B cell (primary cell): ENCODE results near the gene KIAA0586. TPM values are rescaled to one million over a fixed set of nuclear protein-coding genes. Genes with fewer than 3 reads are reported as not detected.

Experiments used
- ATAC-seq: fragments of 200-7000 bp; cut with Tn5 transposase; one replicate; pipeline ENCODE4 v1.10.0; 2021; ENCODE audit warnings: low read depth, mild to moderate bottlenecking, moderate number of reproducible peaks, moderate library complexity
- CTCF ChIA-PET: fragments of 350-600 bp; sonication (Branson Sonifier 250); formaldehyde crosslinking; loops from one replicate; lab custom pipeline; 2021; ENCODE audit warnings: antibody characterized with exemption, inconsistent platforms; lab: Charles Lee
- POLR2A ChIA-PET: fragments of 350-600 bp; sonication (Branson Sonifier 250); formaldehyde crosslinking; loops from one replicate; lab custom pipeline; 2021; ENCODE audit warnings: antibody characterized with exemption; lab: Charles Lee
- DNase-seq: peaks from one replicate; pipeline ENCODE4 v3.0.0; 2013
- H2AFZ ChIP-seq: 2 replicates; pipeline ENCODE4 v1.6.1; 2012; ENCODE audit warnings: mild to moderate bottlenecking, low read depth, low read length; ENCODE audit not compliant: insufficient read depth, poor library complexity, severe bottlenecking
- H3K27ac ChIP-seq, 2 donors: 1 replicate in 1 of 2; 2 replicates in 1 of 2; pipeline ENCODE4 v1.5.1; 2012 to 2013; ENCODE audit warnings: low read length in 2 of 2, mild to moderate bottlenecking in 2 of 2, moderate library complexity in 1 of 2
- H3K27me3 ChIP-seq, 4 experiments: fragments of 200-600 bp in 1 of 4; sonication (generic) in 1 of 4; replicated peaks in 1 of 4; 1 replicate in 2 of 4; 2 replicates in 2 of 4; pipeline versions ENCODE4 v1.6.1 to v1.7.0; 2013 to 2016; ENCODE audit warnings: low read length in 3 of 4, mild to moderate bottlenecking in 2 of 4, mixed read lengths in 1 of 4, moderate library complexity in 1 of 4; ENCODE audit not compliant: insufficient read depth in 4 of 4, control insufficient read depth in 3 of 4; ENCODE audit errors: control extremely low read depth in 1 of 4
- H3K36me3 ChIP-seq, 2 experiments: replicated peaks in 1 of 2; 1 replicate in 1 of 2; 2 replicates in 1 of 2; pipeline versions ENCODE4 v1.6.1 to v1.7.1; 2013; ENCODE audit warnings: low read length in 1 of 2; ENCODE audit not compliant: insufficient read depth in 2 of 2, control insufficient read depth in 1 of 2; ENCODE audit errors: control extremely low read depth in 1 of 2, extremely low read depth in 1 of 2
- H3K4me1 ChIP-seq, 2 donors: fragments of 200-600 bp in 1 of 2; sonication (generic) in 1 of 2; 1 replicate in 1 of 2; 2 replicates in 1 of 2; pipeline versions ENCODE4 v1.5.1 to v1.6.1; 2013 to 2017; ENCODE audit warnings: low read length in 2 of 2; ENCODE audit not compliant: control insufficient read depth in 2 of 2, insufficient read depth in 2 of 2
- H3K4me2 ChIP-seq: replicated peaks from 2 replicates; pipeline ENCODE3; 2012; ENCODE audit warnings: mild to moderate bottlenecking, low read depth, low read length; ENCODE audit not compliant: poor library complexity, severe bottlenecking
- H3K4me3 ChIP-seq, 5 experiments: fragments of 200-600 bp in 1 of 5; sonication (generic) in 1 of 5; 1 replicate in 3 of 5; 2 replicates in 2 of 5; pipeline versions ENCODE4 v1.5.1 to v1.7.0; 2011 to 2016; ENCODE audit warnings: low read length in 4 of 5, mild to moderate bottlenecking in 4 of 5, low read depth in 2 of 5, control low read depth in 1 of 5, moderate library complexity in 1 of 5; ENCODE audit not compliant: insufficient read depth in 1 of 5; ENCODE audit errors: control extremely low read depth in 1 of 5, extremely low read depth in 1 of 5
- H3K79me2 ChIP-seq: fragments of 200-600 bp; sonication (generic); one replicate; pipeline ENCODE4 v1.6.0; 2016; ENCODE audit warnings: low read length; ENCODE audit not compliant: control insufficient read depth, insufficient read depth
- H3K9ac ChIP-seq: fragments of 200-600 bp; sonication (generic); 2 replicates; pipeline ENCODE4 v1.6.1; 2017; ENCODE audit warnings: mild to moderate bottlenecking, low read length, moderate library complexity
- H3K9me3 ChIP-seq, 3 donors: one replicate each; pipeline versions ENCODE4 v1.6.1 to v1.7.1; 2013; ENCODE audit warnings: low read length in 2 of 3; ENCODE audit not compliant: control insufficient read depth in 2 of 3, insufficient read depth in 1 of 3; ENCODE audit errors: control extremely low read depth in 1 of 3
- H4K20me1 ChIP-seq: 2 replicates; pipeline ENCODE4 v1.6.0; 2012; ENCODE audit warnings: mild to moderate bottlenecking, low read length; ENCODE audit not compliant: insufficient read depth, control insufficient read depth, poor library complexity, severe bottlenecking
- H3K27ac Mint-ChIP-seq: one replicate; pipeline ENCODE4 v1.8.0; 2021; ENCODE audit warnings: mixed read lengths
- H3K27me3 Mint-ChIP-seq: one replicate; pipeline ENCODE4 v1.8.0; 2021; ENCODE audit warnings: mixed read lengths
- H3K4me1 Mint-ChIP-seq: one replicate; pipeline ENCODE4 v1.8.0; 2021; ENCODE audit warnings: mixed read lengths
- H3K4me3 Mint-ChIP-seq: one replicate; pipeline ENCODE4 v1.8.0; 2021; ENCODE audit warnings: mixed read lengths
- H3K9me3 Mint-ChIP-seq: one replicate; pipeline ENCODE4 v1.8.0; 2022; ENCODE audit warnings: mixed read lengths; ENCODE audit not compliant: insufficient read depth
- CTCF ChIP-seq: fragments of 200-600 bp; IDR thresholded peaks from one replicate; pipeline ENCODE4 v1.8.0; 2022; ENCODE audit warnings: antibody characterized with exemption, mild to moderate bottlenecking
- EZH2 ChIP-seq: IDR thresholded peaks from 2 replicates; pipeline ENCODE4 v1.6.1; 2012; ENCODE audit warnings: borderline replicate concordance, low read depth, mild to moderate bottlenecking, moderate library complexity, low read length; ENCODE audit not compliant: insufficient read depth, poor library complexity, severe bottlenecking
- WGBS: methylation state at CpG from one replicate; pipeline ENCODE4 v1.1.5; 2013; ENCODE audit warnings: missing lambda C conversion rate; ENCODE audit not compliant: insufficient coverage; 5-methylcytosine and 5-hydroxymethylcytosine counted together
- intact Hi-C: fragments of 100-400 bp; cut with micrococcal nuclease; formaldehyde crosslinking; loops from one replicate; pipeline ENCODE4 v1.10.0; 2022
- polyA plus RNA-seq: library from polyadenylated mRNA; depleted of rRNA; stranded (reverse); fragments of >200 nt; gene quantifications from 2 replicates; pipeline ENCODE4 v1.2.3, GENCODE V29; 2012
- total RNA-seq, 2 donors: library from RNA; stranded (reverse); fragments of 120-200 nt in 1 of 2; gene quantifications; 1 replicate in 1 of 2; 2 replicates in 1 of 2; pipeline versions ENCODE4 v1.2.3 to v1.2.4, GENCODE V29; 2013 to 2022

KIAA0586 gene
- total and polyA plus RNA-seq, 2 donors (not counting 1 experiment from before 2014, with no cell fraction given): 12.2 to 27.5 TPM

GRCh38 chr14:58439476-58439875 is 12.0 kb downstream of the KIAA0586 start:
- peaks cover 10% of the 10 kb centered on the region for H3K79me2 ChIP-seq
- H3K36me3 ChIP-seq: peaks cover 0 to 45% of the 10 kb centered on the region in 2 experiments
- ChIA-PET POLR2A (no interaction called here), CTCF (no interaction called here)
- no peak overlapping the region for H3K4me2 ChIP-seq
- no peak overlapping the region for H3K4me3 ChIP-seq
- TF ChIP-seq CTCF (no peak), EZH2 (no peak)
- H3K4me1 Mint-ChIP-seq: no peaks in the 10 kb centered on the region
- H2AFZ ChIP-seq: no peak overlapping the region
- no peak overlapping the region for H3K9ac ChIP-seq
- H4K20me1 ChIP-seq: no peaks in the 10 kb centered on the region
- H3K4me3 Mint-ChIP-seq: no peak overlapping the region
- DNase-seq: no peak
- H3K4me1 ChIP-seq: no peaks in the 10 kb centered on the region
- no peak overlapping the region for H3K27ac Mint-ChIP-seq
- no peak for ATAC-seq
- WGBS: 67% methylated on average over 1 of the region's 5 CpGs
- no peaks in the 10 kb centered on the region for H3K9me3 Mint-ChIP-seq
- no peak overlapping the region for H3K27ac ChIP-seq
- H3K27me3 ChIP-seq: no peaks in the 10 kb centered on the region
- intact Hi-C loops: no loop called here
- H3K27me3 Mint-ChIP-seq: no peaks in the 10 kb centered on the region
- H3K9me3 ChIP-seq: no peaks in the 10 kb centered on the region

- Histone ChIP-seq H3K36me3 (peaks cover 7 to 41% of the 10 kb centered on the region in 2 experiments), H4K20me1 (no peaks in the 10 kb centered on the region), H3K9me3 (no peaks in the 10 kb centered on the region), H3K4me3 (no peak overlapping the region), H3K9ac (no peak overlapping the region), H2AFZ (no peak overlapping the region), H3K4me1 (no peaks in the 10 kb centered on the region), H3K4me2 (no peak overlapping the region), H3K27me3 (no peaks in the 10 kb centered on the region), H3K27ac (no peak overlapping the region), H3K79me2 (no peaks in the 10 kb centered on the region)
- no peak overlapping the region for H3K27ac Mint-ChIP-seq
- ATAC-seq (no peak), DNase-seq (no peak)
- H3K27me3 Mint-ChIP-seq: no peaks in the 10 kb centered on the region
- H3K4me1 Mint-ChIP-seq: no peaks in the 10 kb centered on the region
- intact Hi-C loops: no loop called here
- TF ChIP-seq EZH2 (no peak), CTCF (no peak)
- no peak overlapping the region for H3K4me3 Mint-ChIP-seq
- H3K9me3 Mint-ChIP-seq: no peaks in the 10 kb centered on the region
- CTCF ChIA-PET: no interaction called here
- POLR2A ChIA-PET: no interaction called here
- WGBS: 83% methylated on average over 1 of the region's 5 CpGs
Observed at GRCh38 chr14:58444627-58445026, 17.1 kb downstream of the KIAA0586 start.
